K562 (cell line): ENCODE results near the gene TJAP1. TPM values are rescaled to one million over a fixed set of nuclear protein-coding genes. Genes with fewer than 3 reads are reported as not detected.

Source experiments
- ATAC-seq: fragments of 200-7000 bp; cut with Tn5 transposase; 3 replicates; pipeline ENCODE4 v1.9.1; 2020; ENCODE audit warnings: moderate library complexity
- BruUV-seq: library from RNA; stranded (reverse); fragments of 400-500 nt; replicated peaks from 2 replicates; lab custom pipeline; 2021; lab: Mats Ljungman, UMichigan
- CTCF ChIA-PET: fragments of 300-600 bp; formaldehyde crosslinking; extraction: SDS; loops from one replicate; lab custom pipeline; 2021; ENCODE audit warnings: low intra/inter-chr PET ratio; lab: Yijun Ruan, JAX
- POLR2A ChIA-PET: fragments of 300-600, 350-650 bp; sonication (Branson Sonifier 250); formaldehyde crosslinking; extraction: SDS; loops from one replicate; lab custom pipeline; 2021; ENCODE audit warnings: antibody characterized with exemption, inconsistent platforms; lab: Yijun Ruan, JAX
- DNase-seq, 4 experiments: peaks; one replicate each; pipeline versions ENCODE4 v3.0.0 to v3.0.0-alpha.2; 2011 to 2018; ENCODE audit warnings: low spot score in 3 of 4, mixed read lengths in 3 of 4; ENCODE audit errors: extremely low read depth in 1 of 4
- FAIRE-seq: peaks from 2 replicates; lab custom pipeline; 2011; peaks lifted over from hg19 to GRCh38; lab: Jason Lieb, UNC
- H2AFZ ChIP-seq: 2 replicates; pipeline ENCODE4 v1.6.0; 2011; ENCODE audit warnings: low read depth, low read length, control low read depth, inconsistent platforms
- H3K27ac ChIP-seq: fragments of 200-600 bp; 3 replicates; pipeline ENCODE4 v1.8.0; 2011; ENCODE audit warnings: low read depth, mild to moderate bottlenecking, control low read depth, inconsistent platforms, low read length, moderate library complexity, mixed read lengths; ENCODE audit errors: extremely low read depth
- H3K27me3 ChIP-seq, 2 experiments: fragments of 300-600 bp in 1 of 2; 2 replicates in 1 of 2; 3 replicates in 1 of 2; pipeline versions ENCODE4 v1.6.0 to v1.8.0; 2011; ENCODE audit warnings: inconsistent platforms in 2 of 2, low read length in 2 of 2, mild to moderate bottlenecking in 1 of 2, mixed read lengths in 1 of 2, moderate library complexity in 1 of 2; ENCODE audit not compliant: control insufficient read depth in 2 of 2, insufficient read depth in 2 of 2
- H3K36me3 ChIP-seq: fragments of 300-600 bp; 3 replicates; pipeline ENCODE4 v1.8.0; 2011; ENCODE audit warnings: mild to moderate bottlenecking, low read length, inconsistent platforms; ENCODE audit not compliant: control insufficient read depth, insufficient read depth
- H3K4me1 ChIP-seq, 2 experiments: fragments of 200-600 bp in 1 of 2; replicated peaks in 1 of 2; 2 replicates in 1 of 2; 3 replicates in 1 of 2; pipeline versions ENCODE4 v1.5.1 to v1.8.0; 2011; ENCODE audit warnings: inconsistent platforms in 2 of 2, low read length in 2 of 2, mild to moderate bottlenecking in 1 of 2, mixed read lengths in 1 of 2, moderate library complexity in 1 of 2; ENCODE audit not compliant: control insufficient read depth in 2 of 2, insufficient read depth in 2 of 2
- H3K4me2 ChIP-seq: 2 replicates; pipeline ENCODE4 v1.6.1; 2011; ENCODE audit warnings: low read length, control low read depth, inconsistent platforms, mixed read lengths; ENCODE audit not compliant: insufficient read depth
- H3K4me3 ChIP-seq: fragments of 200-600 bp; sonication (generic), shearing (Covaris generic); 2 replicates; pipeline ENCODE4 v1.5.1; 2016; ENCODE audit warnings: control low read depth, inconsistent platforms
- H3K79me2 ChIP-seq: fragments of 200-600 bp; 3 replicates; pipeline ENCODE4 v1.8.0; 2011; ENCODE audit warnings: low read length, inconsistent platforms; ENCODE audit not compliant: control insufficient read depth, insufficient read depth
- H3K9ac ChIP-seq, 2 experiments: 2 replicates each; pipeline versions ENCODE4 v1.6.0 to v1.6.1; 2011; ENCODE audit warnings: low read depth in 2 of 2, low read length in 2 of 2, control low read depth in 1 of 2, inconsistent platforms in 1 of 2, mild to moderate bottlenecking in 1 of 2, mixed read lengths in 1 of 2; ENCODE audit not compliant: insufficient read depth in 1 of 2
- H3K9me1 ChIP-seq: one replicate; pipeline ENCODE4 v1.6.0; 2011; ENCODE audit warnings: inconsistent platforms, mild to moderate bottlenecking, low read length, moderate library complexity; ENCODE audit not compliant: control insufficient read depth, insufficient read depth
- H3K9me3 ChIP-seq: replicated peaks from 2 replicates; pipeline ENCODE4 v1.5.1; 2011; ENCODE audit warnings: low read depth, low read length, inconsistent platforms; ENCODE audit not compliant: control insufficient read depth, insufficient read depth
- H4K20me1 ChIP-seq: replicated peaks from 2 replicates; pipeline ENCODE4 v1.6.1; 2011; ENCODE audit warnings: low read length, inconsistent platforms, mixed read lengths; ENCODE audit not compliant: control insufficient read depth, insufficient read depth
- DPF2 ChIP-seq: fragments of 450-650 bp; IDR thresholded peaks from 2 replicates; pipeline ENCODE4 v1.6.1; 2016
- HMGXB4 ChIP-seq: sonication (generic); formaldehyde crosslinking; IDR thresholded peaks from 2 replicates; pipeline ENCODE4 v1.8.1; 2023; ENCODE audit warnings: mild to moderate bottlenecking, missing genetic modification reagents
- NBN ChIP-seq: fragments of 450-650 bp; IDR thresholded peaks from 2 replicates; pipeline ENCODE4 v1.6.1; 2016; ENCODE audit warnings: low read depth, mild to moderate bottlenecking
- NFYB ChIP-seq: IDR thresholded peaks from 2 replicates; pipeline ENCODE4 v1.6.1; 2011; ENCODE audit warnings: mild to moderate bottlenecking, moderate library complexity; ENCODE audit not compliant: insufficient read length; ENCODE audit errors: extremely low read depth
- NR2F6 ChIP-seq: fragments of 450-650 bp; formaldehyde crosslinking; IDR thresholded peaks from 2 replicates; pipeline ENCODE4 v1.4.0; 2020; ENCODE audit warnings: mild to moderate bottlenecking
- SFPQ ChIP-seq: fragments of 200-400 bp; formaldehyde crosslinking; IDR thresholded peaks from 2 replicates; pipeline ENCODE4 v1.6.1; 2017; ENCODE audit warnings: mild to moderate bottlenecking, low read depth, low read length, moderate library complexity
- TEAD2 ChIP-seq: fragments of 450-650 bp; IDR thresholded peaks from 2 replicates; pipeline ENCODE4 v1.6.1; 2016; ENCODE audit warnings: missing genetic modification characterization, control low read depth, missing compliant biosample characterization
- ZNF586 ChIP-seq: fragments of 450-650 bp; formaldehyde crosslinking; conservative IDR thresholded peaks from 2 replicates; pipeline ENCODE4 v1.4.0; 2020; ENCODE audit warnings: mild to moderate bottlenecking, moderate library complexity
- WGBS: fragments of 100-300 bp; shearing (Covaris generic); methylation state at CpG from one replicate; pipeline ENCODE4 v1.1.6; 2016; ENCODE audit warnings: low coverage, mixed read lengths; ENCODE audit not compliant: insufficient coverage; ENCODE audit errors: missing lambda C conversion rate; 5-methylcytosine and 5-hydroxymethylcytosine counted together
- in situ Hi-C: fragments of 300-500 bp; cut with MboI; formaldehyde crosslinking; loops from 4 replicates; pipeline ENCODE4 v1.15.0; 2018; ENCODE audit warnings: inconsistent platforms, mixed read lengths
- intact Hi-C: fragments of 100-400 bp; cut with micrococcal nuclease; formaldehyde crosslinking; loops from 2 replicates; pipeline ENCODE4 v1.14.2; 2022
- polyA plus RNA-seq, 8 experiments: library from polyadenylated mRNA; depleted of rRNA in 4 of 8; stranded (reverse) in 5 of 8; unstranded in 3 of 8; fragments of >200 nt; fragmentation: Nextera tagmentation in 2 of 8; fragmentation: Illumina TruSeq in 1 of 8; extraction: Ambion mirVana in 2 of 8; extraction: Trizol in 1 of 8; gene quantifications; 2 replicates each; pipeline versions ENCODE4 v1.2.1 to v1.2.3, GENCODE V29; 2011 to 2014; ENCODE audit warnings: inconsistent platforms in 1 of 8, missing spikeins in 1 of 8
- total RNA-seq, 7 experiments: library from RNA; depleted of rRNA in 6 of 7; stranded (reverse); fragments of >200 nt in 6 of 7; fragmentation: Illumina TruSeq in 2 of 7; extraction: Trizol in 2 of 7; gene quantifications; 2 replicates each; pipeline versions ENCODE4 v1.2.1 to v1.2.3, GENCODE V29; 2011 to 2021; ENCODE audit warnings: low replicate concordance in 1 of 7

TJAP1 gene
- total and polyA plus RNA-seq, 9 of the 15 experiments (the other 6 are each of a cell fraction or from before 2014, with no cell fraction given), result 0.06 to 35.8 (median 16.2) TPM

GRCh38 chr6:43500921-43501320 lies 23.6 kb downstream of the TJAP1 start:
- no peak overlapping the region for H3K4me3 ChIP-seq
- no peaks in the 10 kb centered on the region for H3K27me3 ChIP-seq
- ATAC-seq (no peak), FAIRE-seq (no peak), DNase-seq (no peak)
- H3K4me1 ChIP-seq, result peaks cover 0 to 15% of the 10 kb centered on the region in 2 experiments; a peak in 2 of 5 replicates
- no peaks in the 10 kb centered on the region for H3K9me3 ChIP-seq
- no peak overlapping the region for H3K4me2 ChIP-seq
- peaks cover 15% of the 10 kb centered on the region; the same call in 1 of the 2 replicates for H4K20me1 ChIP-seq
- no peak overlapping the region for H3K27ac ChIP-seq
- no TSS peak for BruUV-seq
- peaks cover 3% of the 10 kb centered on the region for H3K9me1 ChIP-seq
- peaks cover 78% of the 10 kb centered on the region; the same call in 2 of the 3 replicates for H3K36me3 ChIP-seq
- no peak overlapping the region for H3K9ac ChIP-seq
- no peak overlapping the region for H2AFZ ChIP-seq
- ChIA-PET CTCF (no interaction called here), POLR2A (interaction anchor here (0.6 to 0.8 kb wide), 4 partner anchors 11 to 64 kb away, joined by 3 to 5 read pairs (median 3); no protein-coding TSS in a partner anchor)
- in situ Hi-C loops, result no loop called here
- H3K79me2 ChIP-seq, result no peaks in the 10 kb centered on the region
- 100% methylated on average over 3 of the region's 3 CpGs for WGBS
- TF ChIP-seq NR2F6, result no peak
- TF ChIP-seq HMGXB4, result no peak
- TF ChIP-seq SFPQ, result no peak
- TF ChIP-seq ZNF586 (CRISPR knock-in tag), result no peak
- no peak for TF ChIP-seq TEAD2
- no peak for TF ChIP-seq NFYB
- TF ChIP-seq NBN, result no peak
- TF ChIP-seq DPF2, result no peak
- intact Hi-C loops, result no loop called here
